ENCODE measurements around the gene SLCO3A1. TPM values are rescaled to one million over a fixed set of nuclear protein-coding genes. Genes with fewer than 3 reads are reported as not detected.

SLCO3A1 gene
- 17.2 and 18.6 TPM in 2 replicates for total RNA-seq

GRCh38 chr15:91853511-91853947 is at the start of gene SLCO3A1:
SLCO3A1 (plus strand) TSS chr15:91853708.

